GM04503 (cell line): ENCODE measurements around the gene ZACN.

Experiments used
- DNase-seq: peaks from one replicate; pipeline ENCODE4 v3.0.0-alpha.2; 2012; ENCODE audit warnings: low read depth

ZACN gene

GRCh38 chr17:76103274-76104139 lies 24.5 kb downstream of the ZACN start, which contains the start of gene EXOC7:
Gene EXOC7 (minus strand): TSS chr17:76103787. CDS start chr17:76103692, 95 bp downstream.
- DNase-seq = peak; percentile 53

GRCh38 chr17:76104140-76104895 lies 25.3 kb downstream of the ZACN start:
- DNase-seq = no peak

GRCh38 chr17:76104896-76105231 lies 25.9 kb downstream of the ZACN start:
- DNase-seq = no peak

- DNase-seq = no peak
Observed at GRCh38 chr17:76106703-76107102, 27.7 kb downstream of the ZACN start.

GRCh38 chr17:76107509-76107908 lies 28.5 kb downstream of the ZACN start:
- no peak for DNase-seq

- no peak for DNase-seq
Observed at GRCh38 chr17:76111956-76112355, 33.0 kb downstream of the ZACN start.

GRCh38 chr17:76115138-76115754 lies 36.3 kb downstream of the ZACN start:
- DNase-seq = no peak

- DNase-seq = no peak
Observed at GRCh38 chr17:76119409-76120371, 40.7 kb downstream of the ZACN start.

GRCh38 chr17:76120658-76121008 lies 41.7 kb downstream of the ZACN start:
- no peak for DNase-seq

GRCh38 chr17:76121932-76122430 lies 43.0 kb downstream of the ZACN start:
- no peak for DNase-seq

- DNase-seq = no peak
Observed at GRCh38 chr17:76122431-76123190, 43.6 kb downstream of the ZACN start.

- no peak for DNase-seq
Observed at GRCh38 chr17:76123191-76123499, 44.2 kb downstream of the ZACN start.

GRCh38 chr17:76123749-76124581 lies 45.0 kb downstream of the ZACN start:
- DNase-seq = no peak

GRCh38 chr17:76124582-76125390 lies 45.8 kb downstream of the ZACN start:
- DNase-seq = no peak

- no peak for DNase-seq
Observed at GRCh38 chr17:76125391-76125675, 46.4 kb downstream of the ZACN start.

GRCh38 chr17:76125922-76126321 lies 46.9 kb downstream of the ZACN start:
- no peak for DNase-seq

- DNase-seq = no peak
Observed at GRCh38 chr17:76130473-76130872, 51.5 kb downstream of the ZACN start.

- DNase-seq = no peak
Observed at GRCh38 chr17:76131051-76131691, 52.2 kb downstream of the ZACN start.
